Panc1 (cell line): ENCODE results near the gene PRRX2. TPM values are rescaled to one million over a fixed set of nuclear protein-coding genes. Genes with fewer than 3 reads are reported as not detected.

ENCODE experiments used
- ATAC-seq: fragments of 200-7000 bp; cut with Tn5 transposase; 2 replicates; pipeline ENCODE4 v1.9.1; 2020; ENCODE audit warnings: mild to moderate bottlenecking, moderate library complexity
- BruUV-seq: library from RNA; stranded (reverse); fragments of 400-500 nt; replicated peaks from 2 replicates; lab custom pipeline; 2021; lab: Mats Ljungman, UMichigan
- CTCF ChIA-PET: fragments of 300-600 bp; sonication (Branson Sonifier 250); formaldehyde crosslinking; loops from one replicate; lab custom pipeline; 2022; ENCODE audit warnings: antibody characterized with exemption; lab: Charles Lee
- POLR2A ChIA-PET: fragments of 300-600 bp; sonication (Branson Sonifier 250); formaldehyde crosslinking; loops from one replicate; lab custom pipeline; 2022; ENCODE audit warnings: antibody characterized with exemption; lab: Charles Lee
- DNase-seq: peaks from one replicate; pipeline ENCODE4 v3.0.0-alpha.2; 2010; ENCODE audit warnings: low read depth, low spot score
- H3K27ac ChIP-seq: 2 replicates; pipeline ENCODE4 v1.5.1; 2011; ENCODE audit warnings: mild to moderate bottlenecking, low read length, inconsistent platforms
- H3K27me3 ChIP-seq: fragments of 200-500 bp; sonication (Bioruptor generic); 2 replicates; pipeline ENCODE4 v1.6.0; 2014; ENCODE audit warnings: low read length, inconsistent platforms; ENCODE audit not compliant: control insufficient read depth, insufficient read depth
- H3K36me3 ChIP-seq: fragments of 200-500 bp; sonication (Bioruptor generic); 2 replicates; pipeline ENCODE4 v1.5.1; 2014; ENCODE audit warnings: inconsistent platforms, mild to moderate bottlenecking, low read length, moderate library complexity; ENCODE audit not compliant: control insufficient read depth, insufficient read depth
- H3K4me1 ChIP-seq: 2 replicates; pipeline ENCODE4 v1.5.1; 2011; ENCODE audit warnings: inconsistent platforms, mild to moderate bottlenecking, low read length, moderate library complexity; ENCODE audit not compliant: control insufficient read depth, insufficient read depth
- H3K4me3 ChIP-seq, 2 experiments: 2 replicates each; pipeline ENCODE4 v1.5.1; 2011 to 2012; ENCODE audit warnings: low read depth in 2 of 2, low read length in 2 of 2, mild to moderate bottlenecking in 2 of 2, inconsistent platforms in 1 of 2, moderate library complexity in 1 of 2
- H3K9me3 ChIP-seq: fragments of 200-500 bp; sonication (Bioruptor generic); 2 replicates; pipeline ENCODE4 v1.5.1; 2014; ENCODE audit warnings: low read depth, mild to moderate bottlenecking, inconsistent platforms, low read length, moderate library complexity; ENCODE audit not compliant: control insufficient read depth, insufficient read depth
- CTCF ChIP-seq: fragments of 450-650 bp; IDR thresholded peaks from 2 replicates; pipeline ENCODE4 v1.5.1; 2017; ENCODE audit warnings: mild to moderate bottlenecking
- POLR2AphosphoS5 ChIP-seq: IDR thresholded peaks from 2 replicates; pipeline ENCODE4 v1.6.1; 2012; ENCODE audit warnings: mild to moderate bottlenecking, low read depth, low read length, moderate library complexity
- SIN3A ChIP-seq: IDR thresholded peaks from 2 replicates; pipeline ENCODE4 v1.6.1; 2012; ENCODE audit warnings: low read depth, mild to moderate bottlenecking, low read length, moderate library complexity, borderline replicate concordance; ENCODE audit not compliant: insufficient read depth
- TCF7L2 ChIP-seq: IDR thresholded peaks from 2 replicates; pipeline ENCODE4 v1.6.1; 2011; ENCODE audit warnings: mild to moderate bottlenecking, low read depth, low read length, inconsistent platforms
- in situ Hi-C: cut with HindIII; loops from 2 replicates; pipeline ENCODE4 v1.10.0; 2016; ENCODE audit warnings: low sequenced_read_pairs, low pct_unique_long_range_greater_than_20kb
- intact Hi-C: fragments of 100-400 bp; cut with micrococcal nuclease; formaldehyde crosslinking; loops from one replicate; pipeline ENCODE4 v1.10.0; 2022; ENCODE audit not compliant: unreplicated experiment
- total RNA-seq: library from RNA; stranded (reverse); gene quantifications from one replicate; pipeline ENCODE4 v1.2.1, GENCODE V29; 2021; ENCODE audit not compliant: unreplicated experiment
- TF ChIP-seq, protein P1 (sequence below), 2 experiments: IDR thresholded peaks; 2 replicates each; pipeline ENCODE4 v1.6.1; 2011 to 2012; ENCODE audit warnings: low read depth in 2 of 2, control low read depth in 1 of 2, low read length in 1 of 2, mild to moderate bottlenecking in 1 of 2, moderate library complexity in 1 of 2; ENCODE audit not compliant: insufficient read depth in 1 of 2

PRRX2 gene
- total RNA-seq, 1 experiment from 2014 or later = 6.3 TPM

DNA sequence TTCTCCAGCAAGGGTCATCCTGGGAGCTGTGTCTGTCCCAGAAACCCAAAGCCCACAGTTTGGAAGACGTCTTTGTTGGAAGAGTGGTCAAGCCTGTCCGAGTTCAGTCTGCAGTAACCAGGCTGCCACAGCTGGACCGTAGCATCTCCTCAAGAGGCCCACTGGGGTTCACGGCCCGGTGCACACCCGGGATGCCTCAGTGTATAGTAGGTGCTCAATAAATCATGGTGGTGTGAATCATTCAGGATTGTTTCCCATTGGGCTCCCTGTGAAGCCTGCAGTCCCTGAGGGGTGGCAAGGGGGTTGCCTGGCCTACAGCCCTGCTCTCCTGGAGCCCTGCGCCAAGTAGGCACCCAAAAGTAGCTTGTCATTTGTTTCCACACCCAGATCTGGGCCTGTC is 10.3 kb upstream of the PRRX2 start:
- POLR2A ChIA-PET = no interaction called here
- in situ Hi-C loops = no loop called here

GRCh38 chr9:129655696-129656095 is 9.8 kb upstream of the PRRX2 start:
- BruUV-seq = no TSS peak

More for the DNA sequence above, 10.3 kb upstream of the PRRX2 start:
- Histone ChIP-seq H3K4me1 (peaks cover 3% of the 10 kb centered on the region; the same call in 1 of the 2 replicates), H3K27ac (no peak overlapping the region), H3K4me3 (no peak overlapping the region), H3K36me3 (no peaks in the 10 kb centered on the region), H3K9me3 (no peaks in the 10 kb centered on the region), H3K27me3 (no peaks in the 10 kb centered on the region)
- ATAC-seq (no peak), DNase-seq (no peak)
- CTCF ChIA-PET = no interaction called here
- TF ChIP-seq TCF7L2 = no peak
- no peak for TF ChIP-seq CTCF
- TF ChIP-seq SIN3A = no peak
- TF ChIP-seq, protein P1, sequence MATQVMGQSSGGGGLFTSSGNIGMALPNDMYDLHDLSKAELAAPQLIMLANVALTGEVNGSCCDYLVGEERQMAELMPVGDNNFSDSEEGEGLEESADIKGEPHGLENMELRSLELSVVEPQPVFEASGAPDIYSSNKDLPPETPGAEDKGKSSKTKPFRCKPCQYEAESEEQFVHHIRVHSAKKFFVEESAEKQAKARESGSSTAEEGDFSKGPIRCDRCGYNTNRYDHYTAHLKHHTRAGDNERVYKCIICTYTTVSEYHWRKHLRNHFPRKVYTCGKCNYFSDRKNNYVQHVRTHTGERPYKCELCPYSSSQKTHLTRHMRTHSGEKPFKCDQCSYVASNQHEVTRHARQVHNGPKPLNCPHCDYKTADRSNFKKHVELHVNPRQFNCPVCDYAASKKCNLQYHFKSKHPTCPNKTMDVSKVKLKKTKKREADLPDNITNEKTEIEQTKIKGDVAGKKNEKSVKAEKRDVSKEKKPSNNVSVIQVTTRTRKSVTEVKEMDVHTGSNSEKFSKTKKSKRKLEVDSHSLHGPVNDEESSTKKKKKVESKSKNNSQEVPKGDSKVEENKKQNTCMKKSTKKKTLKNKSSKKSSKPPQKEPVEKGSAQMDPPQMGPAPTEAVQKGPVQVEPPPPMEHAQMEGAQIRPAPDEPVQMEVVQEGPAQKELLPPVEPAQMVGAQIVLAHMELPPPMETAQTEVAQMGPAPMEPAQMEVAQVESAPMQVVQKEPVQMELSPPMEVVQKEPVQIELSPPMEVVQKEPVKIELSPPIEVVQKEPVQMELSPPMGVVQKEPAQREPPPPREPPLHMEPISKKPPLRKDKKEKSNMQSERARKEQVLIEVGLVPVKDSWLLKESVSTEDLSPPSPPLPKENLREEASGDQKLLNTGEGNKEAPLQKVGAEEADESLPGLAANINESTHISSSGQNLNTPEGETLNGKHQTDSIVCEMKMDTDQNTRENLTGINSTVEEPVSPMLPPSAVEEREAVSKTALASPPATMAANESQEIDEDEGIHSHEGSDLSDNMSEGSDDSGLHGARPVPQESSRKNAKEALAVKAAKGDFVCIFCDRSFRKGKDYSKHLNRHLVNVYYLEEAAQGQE (IDR thresholded peaks at IDR 0.05; ENCODE audit: insufficient read depth in 1 of 2, low read depth in 2 of 2, low read length in 1 of 2) = no peak
- TF ChIP-seq POLR2AphosphoS5 = no peak
- intact Hi-C loops = no loop called here
- no TSS peak for BruUV-seq

More at GRCh38 chr9:129655696-129656095, 9.8 kb upstream of the PRRX2 start:
- in situ Hi-C loops = no loop called here
- no peak for ATAC-seq
- peaks cover 3% of the 10 kb centered on the region; the same call in 1 of the 2 replicates for H3K4me1 ChIP-seq
- no peak overlapping the region for H3K27ac ChIP-seq
- H3K27me3 ChIP-seq = no peaks in the 10 kb centered on the region
- intact Hi-C loops = no loop called here
- POLR2A ChIA-PET = interaction anchor here (0.8 kb wide), 1 partner anchor 30 kb away, joined by 5 read pairs; the partner anchor contains the start of gene NTMT1
- no peak overlapping the region for H3K4me3 ChIP-seq
- no peaks in the 10 kb centered on the region for H3K9me3 ChIP-seq
- TF ChIP-seq POLR2AphosphoS5 (no peak), TCF7L2 (no peak), CTCF (no peak), SIN3A (no peak)
- TF ChIP-seq, protein P1 (IDR thresholded peaks at IDR 0.05; ENCODE audit: insufficient read depth in 1 of 2, low read depth in 2 of 2, low read length in 1 of 2) = no peak
- CTCF ChIA-PET = no interaction called here
- H3K36me3 ChIP-seq = no peaks in the 10 kb centered on the region
- DNase-seq = no peak
